ENCODE results near the gene ACTC1.

ACTC1 gene

DNA sequence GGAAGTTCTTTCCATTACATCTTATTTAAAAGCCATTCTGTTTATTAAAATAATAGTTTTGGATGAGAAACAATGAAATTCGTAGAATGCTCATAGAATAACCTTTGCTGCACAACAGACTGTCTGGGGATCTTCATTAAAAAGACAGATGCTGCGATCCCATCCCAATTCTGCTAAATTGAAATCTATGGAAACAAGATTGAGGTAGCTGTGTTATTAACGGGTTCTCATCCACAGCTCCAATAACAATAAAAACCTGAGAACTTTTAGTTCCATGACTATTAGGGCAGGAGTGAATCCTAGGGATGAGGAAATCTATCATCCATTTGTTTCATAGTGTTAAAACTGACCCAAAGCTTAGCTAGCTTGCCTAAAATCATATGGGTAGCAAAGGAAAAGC is 38.1 kb downstream of the ACTC1 start:
- DNase-seq (ENCODE audit: low spot score), result no peak

DNA sequence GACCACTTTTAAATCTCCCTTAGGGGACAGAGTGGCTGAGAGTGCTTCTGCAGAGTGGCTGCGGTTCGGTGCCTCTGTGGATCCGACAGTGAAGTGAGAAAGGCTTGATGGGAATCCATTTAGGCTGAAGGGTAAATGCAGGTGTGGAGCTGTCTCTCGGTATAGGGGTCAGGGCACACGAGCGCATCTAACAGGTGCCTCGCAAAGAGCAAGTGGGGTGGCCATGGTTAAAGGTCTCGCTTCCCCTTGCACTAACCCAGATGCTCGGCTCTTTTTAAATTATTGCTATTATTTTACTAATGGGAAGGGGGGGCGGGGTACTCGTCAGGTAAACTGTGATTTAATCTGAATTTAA is 40.0 kb downstream of the ACTC1 start:
- DNase-seq (ENCODE audit: low spot score), result no peak

DNA sequence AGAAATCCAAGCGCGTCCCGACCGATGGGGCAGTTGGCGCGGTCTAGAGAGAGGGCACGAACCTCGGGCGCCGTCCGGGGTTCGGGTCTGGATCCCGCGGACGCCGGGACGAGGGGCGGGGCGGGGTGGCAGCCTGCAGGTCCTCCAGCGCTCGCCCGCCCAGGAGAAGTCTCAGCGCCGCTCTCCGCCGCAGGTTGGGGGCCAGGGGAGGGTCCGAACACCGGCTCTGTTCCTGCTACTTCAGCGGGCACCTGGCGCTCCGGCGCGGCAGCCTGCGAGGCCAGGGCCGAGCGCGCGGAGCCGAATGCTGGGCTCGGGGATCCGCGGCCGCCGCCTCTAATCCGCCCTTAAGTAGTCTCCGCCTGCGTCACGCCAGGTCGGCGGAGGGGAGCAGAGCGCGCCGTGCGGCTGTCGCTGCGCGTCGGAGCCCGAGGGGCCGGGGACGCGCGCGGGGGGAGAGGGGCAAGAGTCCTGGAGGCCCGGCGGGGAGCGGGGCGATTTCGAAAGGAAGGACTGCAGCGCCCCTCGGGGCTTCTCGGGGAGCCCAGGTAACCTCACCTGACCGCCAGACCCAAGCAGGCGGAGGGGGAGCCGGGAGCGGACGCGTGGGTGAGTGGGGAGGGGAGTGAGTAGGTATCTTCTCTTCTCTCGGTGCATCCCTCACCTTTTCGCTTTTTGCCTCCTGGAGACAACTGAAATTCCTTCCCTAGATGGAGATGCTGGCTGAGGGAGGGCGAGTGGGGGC is 40.5 kb downstream of the ACTC1 start, which contains the start of gene GJD2:
Gene GJD2, minus strand, starts transcription at position 325 of the 745 bp plus-strand sequence. CDS start 510 bp downstream, outside the sequence.
- no peak for DNase-seq (ENCODE audit: low spot score)

DNA sequence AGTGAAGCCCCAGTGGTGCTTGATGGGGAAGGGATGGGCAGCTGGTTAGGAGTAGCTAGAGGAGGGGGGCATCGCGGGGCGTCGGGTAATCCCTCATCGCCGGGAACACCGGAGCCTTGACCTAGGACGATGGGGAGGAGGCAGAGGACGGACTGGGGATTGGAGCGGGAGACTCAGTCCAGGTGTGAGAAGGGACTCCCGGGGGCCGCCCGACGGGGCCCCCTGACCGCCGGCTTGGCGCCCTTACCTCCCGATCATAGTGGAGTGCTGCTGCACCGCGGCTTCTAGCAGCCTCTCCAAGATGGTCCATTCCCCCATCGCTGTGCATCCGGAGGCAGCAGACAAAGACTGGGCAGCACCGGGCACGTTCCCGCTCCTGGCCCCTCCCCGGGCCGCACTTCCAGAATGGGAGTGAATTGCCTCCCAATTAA is 41.2 kb downstream of the ACTC1 start:
- DNase-seq (ENCODE audit: low spot score), result no peak

DNA sequence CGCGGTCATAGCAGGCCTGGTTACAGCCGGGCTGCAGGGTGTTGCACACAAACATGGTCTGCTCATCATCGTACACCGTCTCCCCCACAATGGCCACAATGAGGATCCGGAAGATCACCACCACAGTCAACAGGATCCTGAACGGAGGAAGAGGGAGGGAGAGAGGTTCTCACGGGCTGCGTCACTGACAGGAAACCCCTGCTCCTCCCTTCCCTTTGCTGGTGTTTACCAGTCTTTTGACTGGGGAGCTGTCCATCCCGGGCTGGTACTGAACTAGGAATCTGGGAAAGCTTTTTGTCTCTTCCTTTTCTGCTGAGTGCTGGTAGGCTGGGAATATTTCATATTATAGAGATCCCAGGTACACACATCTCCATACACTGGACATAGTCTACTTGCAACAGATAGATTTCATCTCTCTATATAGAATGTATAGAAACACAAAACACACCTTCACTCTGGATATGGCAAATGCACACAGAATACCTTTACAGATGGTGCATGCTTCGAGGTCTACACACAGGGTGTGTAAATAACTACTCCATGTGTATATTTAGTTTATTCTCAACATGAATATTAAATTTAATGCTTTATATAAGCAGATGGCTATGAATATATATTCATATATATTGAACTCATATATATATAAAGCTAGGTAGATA is 42.0 kb downstream of the ACTC1 start:
- DNase-seq (ENCODE audit: low spot score), result no peak

DNA sequence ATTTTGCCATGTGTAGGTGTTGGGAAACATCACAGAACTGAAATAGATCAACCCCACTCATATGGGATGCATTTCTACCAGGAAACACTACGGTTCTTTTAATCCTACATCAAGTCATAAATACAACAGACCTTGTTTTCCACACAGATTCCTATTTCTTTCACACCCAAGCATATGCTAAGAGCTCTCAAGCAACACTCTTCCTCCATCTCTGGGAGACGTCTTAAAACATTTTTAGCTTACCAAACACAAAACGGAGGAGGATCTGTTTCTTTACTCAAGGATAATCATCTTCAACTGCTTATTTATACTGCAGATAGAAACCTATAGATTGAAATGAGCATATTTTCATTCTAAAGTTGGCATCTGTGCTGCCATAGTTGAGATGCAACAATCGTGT is 45.7 kb downstream of the ACTC1 start:
- no peak for DNase-seq (ENCODE audit: low spot score)
